ENCODE results near the gene SYT14. TPM values are rescaled to one million over a fixed set of nuclear protein-coding genes. Genes with fewer than 3 reads are reported as not detected.

SYT14 gene
- total RNA-seq, 1 experiment from 2014 or later = 10.3 TPM

DNA sequence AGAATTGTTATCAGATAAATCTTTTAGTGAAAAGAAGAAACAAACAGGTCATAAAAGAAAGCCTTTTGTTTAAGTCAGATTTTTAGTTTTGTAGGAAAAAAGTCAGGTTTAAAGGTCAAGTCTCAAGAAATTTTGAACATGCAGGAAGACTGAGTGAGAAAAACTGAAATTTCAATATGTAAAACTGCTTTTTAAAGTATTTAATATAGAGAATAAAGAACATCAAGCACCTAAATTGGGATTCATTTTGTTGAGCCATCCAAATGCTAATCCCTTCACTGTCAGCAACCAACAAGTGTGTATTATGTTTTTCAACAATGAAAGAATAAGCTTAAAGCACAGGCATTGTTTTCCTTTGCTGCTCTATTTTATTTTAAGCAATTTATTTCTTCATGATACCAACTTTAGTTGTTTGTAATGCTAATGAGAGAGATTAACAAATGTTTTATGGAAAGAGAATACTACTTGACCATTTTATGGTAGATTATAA is 179.7 kb downstream of the SYT14 start:
- H3K27ac ChIP-seq (ENCODE audit: insufficient read length, low read depth, low read length) = no peak overlapping the region
- no peaks in the 10 kb centered on the region for H4K20me1 ChIP-seq (ENCODE audit: control insufficient read depth, insufficient read depth, insufficient read length)
- no peak overlapping the region for H3K56ac ChIP-seq (ENCODE audit: insufficient read length, low read depth, low read length)
- Mint-ChIP-seq H3K27ac (peak overlapping the region in 2 of 3 experiments; percentile 61 to 87; a peak in 2 of 7 replicates), H3K9me3 (no peaks in the 10 kb centered on the region; a peak in 1 of 5 replicates), H3K4me3 (no peak overlapping the region), H3K4me1 (peaks cover 15% of the 10 kb centered on the region in 2 experiments), H3K36me3 (ENCODE audit: insufficient read depth in 1 of 3, low read depth in 3 of 3) (no peaks in the 10 kb centered on the region; a peak in 2 of 7 replicates), H3K27me3 (ENCODE audit: low read depth) (no peaks in the 10 kb centered on the region)
- H2BK20ac ChIP-seq (ENCODE audit: low read depth, low read length, poor library complexity, severe bottlenecking) = no peak overlapping the region
- no peak overlapping the region for H3K18ac ChIP-seq (ENCODE audit: insufficient read length, low read depth, low read length)
- TF ChIP-seq CTCF (conservative IDR thresholded peaks at IDR 0.05) = no peak
- H2BK15ac ChIP-seq (ENCODE audit: low read depth, low read length) = no peak overlapping the region
- H3K23ac ChIP-seq (ENCODE audit: insufficient read length, low read depth, low read length) = no peak overlapping the region
- H3K79me2 ChIP-seq (ENCODE audit: insufficient read depth, low read length) = no peaks in the 10 kb centered on the region
- H3K27me3 ChIP-seq (ENCODE audit: insufficient read depth, low read length) = no peaks in the 10 kb centered on the region
- no peak overlapping the region for H2AK5ac ChIP-seq (ENCODE audit: insufficient read length, low read length)
- H2BK120ac ChIP-seq (ENCODE audit: low read depth, low read length, poor library complexity, severe bottlenecking) = no peak overlapping the region
- H3K14ac ChIP-seq (ENCODE audit: insufficient read depth, low read length) = no peak overlapping the region
- H4K8ac ChIP-seq (replicated peaks; ENCODE audit: insufficient read length, low read depth, low read length) = no peak overlapping the region
- no peak overlapping the region for H4K5ac ChIP-seq (ENCODE audit: insufficient read length, low read depth, low read length)
- H3T11ph ChIP-seq (ENCODE audit: low read length) = no peak overlapping the region
- H3K4me2 ChIP-seq (ENCODE audit: insufficient read depth, insufficient read length, low read length) = no peak overlapping the region
- H3K79me1 ChIP-seq (ENCODE audit: insufficient read depth, low read depth, low read length, poor library complexity, severe bottlenecking) = no peaks in the 10 kb centered on the region
- no peaks in the 10 kb centered on the region; the same call in 1 of the 2 replicates for H3K4me1 ChIP-seq (ENCODE audit: insufficient read depth, low read length)
- H3K9ac ChIP-seq (ENCODE audit: extremely low read depth, insufficient read length, low read length) = no peak overlapping the region
- no peak overlapping the region for H2BK5ac ChIP-seq (ENCODE audit: insufficient read length, low read length)
- H3K9me3 ChIP-seq (ENCODE audit: control insufficient read depth, low read depth, low read length) = no peaks in the 10 kb centered on the region
- no peak overlapping the region for H4K91ac ChIP-seq (ENCODE audit: insufficient read length, low read depth, low read length)
- H2AFZ ChIP-seq (ENCODE audit: low read length) = no peak overlapping the region
- DNase-seq = no peak
- no peaks in the 10 kb centered on the region for H3K23me2 ChIP-seq (ENCODE audit: insufficient read length, low read depth, low read length, poor library complexity, severe bottlenecking)
- no peak overlapping the region for H2BK12ac ChIP-seq (ENCODE audit: insufficient read length, low read depth, low read length)
- H3K4ac ChIP-seq (ENCODE audit: low read depth, low read length) = no peak overlapping the region
